H1 (cell line): ENCODE data around the gene CMSS1. TPM values are rescaled to one million over a fixed set of nuclear protein-coding genes. Genes with fewer than 3 reads are reported as not detected.

ENCODE experiments used
- CTCF ChIA-PET: fragments of 300-600 bp; sonication (Branson Sonifier 250); formaldehyde crosslinking; loops from one replicate; lab custom pipeline; 2021; ENCODE audit not compliant: partially characterized antibody; lab: Charles Lee
- POLR2A ChIA-PET: fragments of 300-600 bp; sonication (Branson Sonifier 250); formaldehyde crosslinking; loops from one replicate; lab custom pipeline; 2021; ENCODE audit warnings: inconsistent platforms; ENCODE audit not compliant: partially characterized antibody; lab: Charles Lee
- DNase-seq, 2 experiments: peaks; one replicate each; pipeline versions ENCODE4 v3.0.0 to v3.0.0-alpha.2; 2010 to 2022; ENCODE audit warnings: low spot score in 2 of 2, low read depth in 1 of 2, mixed read lengths in 1 of 2
- FAIRE-seq: peaks from 2 replicates; lab custom pipeline; 2011; peaks lifted over from hg19 to GRCh38; lab: Jason Lieb, UNC
- H2AFZ ChIP-seq: 2 replicates; pipeline ENCODE4 v1.8.1; 2012; ENCODE audit warnings: low read length, inconsistent platforms
- H2AK5ac ChIP-seq: 2 replicates; pipeline ENCODE4 v1.6.1; 2013; ENCODE audit warnings: low read depth, low read length
- H2BK120ac ChIP-seq: replicated peaks from 2 replicates; pipeline ENCODE3; 2013; ENCODE audit warnings: low read depth, low read length, inconsistent platforms
- H2BK12ac ChIP-seq: 2 replicates; pipeline ENCODE4 v1.6.1; 2013; ENCODE audit warnings: low read depth, low read length
- H2BK15ac ChIP-seq: 2 replicates; pipeline ENCODE4 v1.6.1; 2013; ENCODE audit warnings: low read length
- H2BK20ac ChIP-seq: 2 replicates; pipeline ENCODE4 v1.6.1; 2013; ENCODE audit warnings: low read length
- H2BK5ac ChIP-seq: 2 replicates; pipeline ENCODE4 v1.6.1; 2013; ENCODE audit warnings: low read depth, low read length
- H3K14ac ChIP-seq: 2 replicates; pipeline ENCODE4 v1.6.1; 2013; ENCODE audit warnings: inconsistent platforms; ENCODE audit not compliant: insufficient read length
- H3K18ac ChIP-seq: 2 replicates; pipeline ENCODE4 v1.6.1; 2013; ENCODE audit warnings: low read length; ENCODE audit errors: extremely low read depth
- H3K23ac ChIP-seq: 2 replicates; pipeline ENCODE4 v1.6.1; 2013; ENCODE audit warnings: inconsistent platforms; ENCODE audit not compliant: insufficient read length
- H3K23me2 ChIP-seq: 2 replicates; pipeline ENCODE4 v1.6.1; 2013; ENCODE audit warnings: low read depth, low read length
- H3K27ac ChIP-seq: 2 replicates; pipeline ENCODE4 v1.6.1; 2011; ENCODE audit warnings: low read depth, low read length, inconsistent platforms
- H3K27me3 ChIP-seq, 4 experiments: replicated peaks in 1 of 4; 1 replicate in 1 of 4; 2 replicates in 3 of 4; pipeline versions ENCODE4 v1.6.1 to v1.8.1; 2011 to 2013; ENCODE audit warnings: low read length in 3 of 4, mild to moderate bottlenecking in 3 of 4, inconsistent platforms in 2 of 4, mixed read lengths in 2 of 4, moderate library complexity in 1 of 4; ENCODE audit not compliant: control insufficient read depth in 3 of 4, insufficient read depth in 3 of 4; ENCODE audit errors: extremely low read depth in 1 of 4
- H3K36me3 ChIP-seq, 4 experiments: 2 replicates each; pipeline versions ENCODE4 v1.6.1 to v1.8.1; 2011 to 2013; ENCODE audit warnings: mild to moderate bottlenecking in 4 of 4, low read length in 3 of 4, moderate library complexity in 2 of 4, control low read depth in 1 of 4, inconsistent platforms in 1 of 4; ENCODE audit not compliant: insufficient read depth in 4 of 4, control insufficient read depth in 2 of 4
- H3K4ac ChIP-seq: replicated peaks from 2 replicates; pipeline ENCODE3; 2013; ENCODE audit warnings: low read length, low read depth, mixed read lengths, inconsistent platforms; ENCODE audit not compliant: insufficient read length
- H3K4me1 ChIP-seq, 4 experiments: replicated peaks in 1 of 4; 1 replicate in 1 of 4; 2 replicates in 3 of 4; pipeline versions ENCODE4 v1.6.1 to v1.8.1; 2011 to 2013; ENCODE audit warnings: low read length in 3 of 4, inconsistent platforms in 2 of 4, mixed read lengths in 1 of 4; ENCODE audit not compliant: insufficient read depth in 4 of 4, control insufficient read depth in 3 of 4
- H3K4me2 ChIP-seq, 2 experiments: 2 replicates each; pipeline versions ENCODE4 v1.6.1 to v1.8.1; 2011 to 2013; ENCODE audit warnings: low read depth in 2 of 2, low read length in 2 of 2, control low read depth in 1 of 2, inconsistent platforms in 1 of 2, mild to moderate bottlenecking in 1 of 2; ENCODE audit not compliant: insufficient read depth in 1 of 2
- H3K4me3 ChIP-seq, 4 experiments: fragments of 200-600, 300-600 bp in 1 of 4; sonication (generic), shearing (Covaris generic), sonication (Bioruptor Twin) in 1 of 4; 2 replicates each; pipeline versions ENCODE4 v1.5.1 to v1.8.1; 2011 to 2016; ENCODE audit warnings: low read length in 4 of 4, low read depth in 3 of 4, control low read depth in 2 of 4, inconsistent platforms in 2 of 4, mild to moderate bottlenecking in 2 of 4, mixed read lengths in 1 of 4, moderate library complexity in 1 of 4; ENCODE audit not compliant: insufficient read depth in 2 of 4; ENCODE audit errors: extremely low read depth in 1 of 4
- H3K56ac ChIP-seq: replicated peaks from 2 replicates; pipeline ENCODE3; 2013; ENCODE audit warnings: low read depth, mild to moderate bottlenecking, mixed read lengths, low read length, inconsistent platforms; ENCODE audit not compliant: insufficient read length
- H3K79me1 ChIP-seq: 2 replicates; pipeline ENCODE4 v1.6.1; 2013; ENCODE audit warnings: low read depth, low read length, control low read depth
- H3K79me2 ChIP-seq, 2 experiments: 2 replicates each; pipeline versions ENCODE4 v1.6.1 to v1.8.1; 2012 to 2013; ENCODE audit warnings: low read length in 2 of 2, mild to moderate bottlenecking in 2 of 2, inconsistent platforms in 1 of 2; ENCODE audit not compliant: insufficient read depth in 2 of 2, control insufficient read depth in 1 of 2
- H3K9ac ChIP-seq, 4 experiments: replicated peaks in 1 of 4; 1 replicate in 1 of 4; 2 replicates in 3 of 4; pipeline versions ENCODE4 v1.6.1 to v1.8.1; 2011 to 2013; ENCODE audit warnings: low read depth in 3 of 4, low read length in 3 of 4, control low read depth in 2 of 4, mild to moderate bottlenecking in 2 of 4, moderate library complexity in 2 of 4, inconsistent platforms in 1 of 4; ENCODE audit errors: extremely low read depth in 1 of 4
- H3K9me3 ChIP-seq, 2 experiments: 2 replicates each; pipeline versions ENCODE4 v1.6.1 to v1.8.1; 2012 to 2013; ENCODE audit warnings: mild to moderate bottlenecking in 2 of 2, moderate library complexity in 2 of 2, control low read depth in 1 of 2, inconsistent platforms in 1 of 2, low read depth in 1 of 2, low read length in 1 of 2, mixed read lengths in 1 of 2; ENCODE audit not compliant: insufficient read depth in 2 of 2
- H4K20me1 ChIP-seq, 2 experiments: replicated peaks in 1 of 2; 2 replicates each; pipeline versions ENCODE3 to v1.8.1; 2011 to 2013; ENCODE audit warnings: inconsistent platforms in 2 of 2, low read length in 2 of 2, mild to moderate bottlenecking in 1 of 2; ENCODE audit not compliant: insufficient read depth in 2 of 2, control insufficient read depth in 1 of 2
- H4K5ac ChIP-seq: 2 replicates; pipeline ENCODE4 v1.6.1; 2013; ENCODE audit warnings: low read length, low read depth, mixed read lengths, inconsistent platforms; ENCODE audit not compliant: insufficient read length
- H4K8ac ChIP-seq: 2 replicates; pipeline ENCODE4 v1.8.0; 2013; ENCODE audit warnings: mild to moderate bottlenecking, moderate library complexity, low read length, inconsistent platforms; ENCODE audit not compliant: insufficient read depth; ENCODE audit errors: extremely low read depth
- H4K91ac ChIP-seq: replicated peaks from 2 replicates; pipeline ENCODE3; 2013; ENCODE audit warnings: low read length, mixed read lengths, inconsistent platforms; ENCODE audit not compliant: insufficient read length
- BCL11A ChIP-seq, 2 experiments: IDR thresholded peaks; one replicate each; pipeline ENCODE4 v1.6.1; 2011; ENCODE audit warnings: low read depth in 2 of 2, low read length in 2 of 2, mild to moderate bottlenecking in 2 of 2
- WGBS, 2 experiments: shearing (Covaris generic) in 1 of 2; methylation state at CpG; one replicate each; pipeline versions ENCODE4 v1.1.6 to v1.1.7; 2013 to 2015; ENCODE audit warnings: low lambda C conversion rate in 2 of 2, mixed read lengths in 2 of 2, inconsistent platforms in 1 of 2, low coverage in 1 of 2, missing lambda C conversion rate in 1 of 2; ENCODE audit not compliant: insufficient replicate concordance in 2 of 2, insufficient coverage in 1 of 2, insufficient read length in 1 of 2; ENCODE audit errors: extremely low coverage in 1 of 2, missing lambda C conversion rate in 1 of 2; 5-methylcytosine and 5-hydroxymethylcytosine counted together
- polyA plus RNA-seq, 7 experiments: library from polyadenylated mRNA; depleted of rRNA in 3 of 7; stranded (reverse) in 5 of 7; unstranded in 2 of 7; fragments of >200 nt in 5 of 7; fragments of 200-250 nt in 2 of 7; gene quantifications; 1 replicate in 5 of 7; 2 replicates in 1 of 7; 4 replicates in 1 of 7; pipeline versions ENCODE4 v1.2.1 to v1.2.3, GENCODE V29; 2011 to 2013; ENCODE audit warnings: missing spikeins in 2 of 7, mixed read lengths in 2 of 7
- total RNA-seq: library from RNA; stranded (reverse); fragmentation: NEBNext Ultra II Directional; extraction: Animal tissue kit (Norgen Biotek cat#: 25700); gene quantifications from 2 replicates; pipeline ENCODE4 v1.2.1, GENCODE V29; 2021

CMSS1 gene
- total and polyA plus RNA-seq, 2 of the 8 experiments (the other 6 are each of a cell fraction or from before 2014, with no cell fraction given): 15.2 to 75.1 TPM

DNA sequence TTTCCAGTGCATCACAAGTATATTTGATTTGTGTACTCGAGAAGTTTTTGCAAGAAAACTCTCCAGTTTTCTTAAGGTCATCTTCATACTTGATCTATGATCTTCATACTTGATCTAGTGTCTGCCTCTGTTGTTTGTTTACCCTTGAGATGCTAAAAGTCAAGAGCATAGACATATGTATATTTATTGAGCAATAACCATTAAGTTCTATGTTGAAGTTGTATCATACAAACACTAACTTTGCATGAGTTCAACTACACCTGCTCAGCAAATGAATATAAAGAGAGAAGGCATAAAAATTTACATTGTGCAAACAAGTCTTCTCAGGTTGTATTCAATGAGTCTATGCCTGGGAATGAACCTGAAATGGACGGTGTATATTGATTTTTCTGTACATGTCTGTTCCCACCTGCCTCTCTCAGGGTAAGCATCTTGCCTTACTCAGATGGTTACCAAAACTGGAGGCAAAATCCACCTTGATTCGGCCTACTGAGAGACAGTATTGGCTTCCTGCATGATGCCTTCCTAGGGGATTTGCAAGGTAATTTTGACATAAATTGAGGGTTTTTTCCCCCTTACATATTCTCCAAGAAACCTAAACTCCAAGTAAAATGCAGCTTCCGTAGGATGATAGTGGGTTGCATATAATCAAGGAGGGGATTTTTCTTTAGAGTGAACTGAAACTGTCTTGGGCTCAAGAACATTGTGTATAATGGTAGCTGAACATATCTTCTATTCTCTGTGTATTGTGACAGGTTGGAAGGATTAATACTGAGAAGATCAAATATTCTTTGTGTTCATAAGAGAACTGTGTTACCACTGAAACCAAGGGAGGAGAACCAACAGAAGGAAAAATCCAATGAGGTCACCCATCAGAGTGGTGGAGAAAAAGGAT, 186.2 kb downstream of the CMSS1 start:
- Histone ChIP-seq H3K23me2 (no peaks in the 10 kb centered on the region), H2BK5ac (no peak overlapping the region), H3K56ac (no peak overlapping the region), H3K79me1 (no peaks in the 10 kb centered on the region), H3K18ac (no peak overlapping the region), H2BK15ac (no peak overlapping the region), H3K14ac (no peak overlapping the region), H2BK12ac (no peak overlapping the region), H3K4me1 (peaks cover 3 to 8% (median 5%) of the 10 kb centered on the region in 4 experiments; a peak in 5 of 7 replicates), H3K4me2 (no peak overlapping the region), H2BK120ac (no peak overlapping the region), H3K4ac (no peak overlapping the region), H3K9me3 (no peaks in the 10 kb centered on the region), H4K20me1 (no peaks in the 10 kb centered on the region), H3K36me3 (no peaks in the 10 kb centered on the region), H3K4me3 (no peak overlapping the region), H2BK20ac (no peak overlapping the region), H2AFZ (no peak overlapping the region), H3K27ac (no peak overlapping the region), H3K23ac (no peak overlapping the region), H3K9ac (no peak overlapping the region), H3K27me3 (no peaks in the 10 kb centered on the region), H3K79me2 (no peaks in the 10 kb centered on the region), H4K91ac (no peak overlapping the region), H4K8ac (no peak overlapping the region), H4K5ac (no peak overlapping the region), H2AK5ac (no peak overlapping the region)
- no peak for FAIRE-seq
- no peak for TF ChIP-seq BCL11A (IDR thresholded peaks at IDR 0.05; ENCODE audit: low read depth in 2 of 2, low read length in 2 of 2)
- ChIA-PET CTCF (interaction anchor here (1.1 to 1.3 kb wide), 2 partner anchors 9 to 23 kb away, joined by 3 to 4 read pairs; no protein-coding TSS in a partner anchor), POLR2A (no interaction called here)
- DNase-seq: no peak
- 86% methylated on average over 4 of the region's 4 CpGs; no CpG with 5 or more reads in 1 of the 2 experiments for WGBS, 2 experiments
